Stimulated activated CD4-positive, alpha-beta T cell treated with anti-CD3 and anti-CD28 coated beads, Interleukin-1b, Interleukin-23, amount 100 ng/mL, for 1 hour (primary cell): Measurements from ENCODE around the gene NINL.
"Not testable (repeated sequence)": the region's sequence is repeated elsewhere in the genome, so short reads cannot be mapped to it uniquely, and the experiment has no call there.

Experiments
- DNase-seq, 2 donors: peaks; one replicate each; pipeline ENCODE4 v3.0.0-alpha.2; 2020; ENCODE audit warnings: low read depth in 2 of 2

The NINL gene

DNA sequence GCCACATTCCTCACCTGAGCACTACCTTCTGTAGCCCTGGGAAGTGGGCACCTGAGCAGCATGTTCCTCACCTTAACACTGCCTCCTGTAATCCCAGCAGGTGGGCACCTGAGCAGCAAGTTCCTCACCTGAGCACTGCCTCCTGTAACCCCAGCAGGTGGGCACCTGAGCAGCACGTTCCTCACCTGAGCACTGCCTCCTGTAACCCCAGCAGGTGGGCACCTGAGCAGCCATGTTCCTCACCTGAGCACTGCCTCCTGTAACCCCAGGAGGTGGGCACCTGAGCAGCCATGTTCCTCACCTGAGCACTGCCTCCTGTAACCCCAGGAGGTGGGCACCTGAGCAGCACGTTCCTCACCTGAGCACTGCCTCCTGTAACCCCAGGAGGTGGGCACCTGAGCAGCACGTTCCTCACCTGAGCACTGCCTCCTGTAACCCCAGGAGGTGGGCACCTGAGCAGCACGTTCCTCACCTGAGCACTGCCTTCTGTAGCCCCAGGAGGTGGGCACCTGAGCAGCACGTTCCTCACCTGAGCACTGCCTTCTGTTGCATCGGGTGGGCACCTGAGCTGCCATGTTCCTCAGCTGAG, 82.2 kb downstream of the NINL start:
- DNase-seq = not testable (repeated sequence)

DNA sequence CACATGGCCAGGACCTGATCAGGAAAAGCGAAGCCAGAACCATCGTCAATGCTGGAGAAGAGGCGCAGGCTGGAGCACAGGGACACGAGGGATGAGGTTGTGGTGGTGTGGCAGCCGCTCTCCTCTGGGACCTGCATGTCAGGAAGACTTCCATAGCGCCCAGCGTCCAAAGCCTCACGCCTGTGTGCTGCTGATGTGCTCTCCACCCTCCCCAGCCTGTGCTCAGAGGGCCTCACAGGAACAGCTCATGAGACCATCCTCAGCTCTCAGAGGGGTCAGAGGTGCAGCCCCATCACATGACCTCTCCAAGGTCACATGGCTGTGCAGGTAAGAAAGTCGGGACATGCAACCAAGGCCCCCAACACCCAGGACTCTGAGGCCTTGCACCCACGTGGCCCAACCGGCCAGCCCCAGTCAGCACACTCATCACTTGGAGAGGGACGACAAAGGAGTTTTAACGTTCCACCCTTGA, 84.4 kb downstream of the NINL start:
- DNase-seq = no peak

DNA sequence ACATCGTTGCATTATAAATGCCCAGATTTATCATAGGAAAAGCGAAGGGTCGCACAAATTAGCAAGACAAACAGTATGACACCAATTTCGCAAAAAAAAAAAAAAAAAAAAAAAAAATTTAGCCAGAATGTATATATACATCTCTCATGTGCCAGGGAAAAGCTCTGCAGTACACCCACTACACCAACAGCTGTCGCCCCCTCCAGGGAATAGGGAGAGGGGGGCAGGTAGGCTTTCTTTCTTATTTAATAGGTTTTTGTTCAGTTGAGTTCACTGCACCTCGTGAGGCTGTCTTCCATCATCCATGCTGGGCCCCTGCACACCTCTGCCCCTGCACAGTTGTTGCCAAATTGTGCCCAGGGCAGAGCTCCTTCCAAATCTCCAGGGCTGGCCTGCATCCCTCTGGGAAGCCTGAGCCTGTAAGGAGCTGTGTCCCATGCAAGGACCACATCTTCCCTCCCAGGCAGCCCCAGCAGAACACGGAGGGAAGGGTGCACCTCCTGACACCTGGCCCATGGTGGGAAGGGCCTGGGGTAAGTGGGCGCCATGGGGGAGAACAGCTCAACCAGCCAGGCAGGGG, 85.4 kb downstream of the NINL start:
- no peak for DNase-seq

DNA sequence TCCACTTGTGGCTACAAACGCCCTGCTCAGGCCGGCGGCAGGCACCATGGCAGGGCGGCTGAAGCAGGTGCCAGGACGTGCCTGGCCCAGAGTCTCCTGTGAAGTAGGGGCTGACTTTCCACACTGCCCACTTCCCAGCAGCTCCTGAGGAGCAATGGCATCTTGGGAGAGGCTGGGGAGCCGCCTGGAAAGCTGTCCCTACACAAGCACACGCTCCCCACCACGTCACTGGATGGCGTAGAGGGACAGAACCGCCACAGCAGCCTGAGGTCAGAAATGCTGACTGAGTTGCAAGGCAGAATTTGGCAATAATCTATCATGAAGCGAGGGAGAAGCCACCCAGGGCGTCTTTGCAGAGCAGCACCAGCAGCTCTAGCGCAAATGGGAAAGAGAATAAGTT, 86.3 kb downstream of the NINL start:
- DNase-seq = no peak

DNA sequence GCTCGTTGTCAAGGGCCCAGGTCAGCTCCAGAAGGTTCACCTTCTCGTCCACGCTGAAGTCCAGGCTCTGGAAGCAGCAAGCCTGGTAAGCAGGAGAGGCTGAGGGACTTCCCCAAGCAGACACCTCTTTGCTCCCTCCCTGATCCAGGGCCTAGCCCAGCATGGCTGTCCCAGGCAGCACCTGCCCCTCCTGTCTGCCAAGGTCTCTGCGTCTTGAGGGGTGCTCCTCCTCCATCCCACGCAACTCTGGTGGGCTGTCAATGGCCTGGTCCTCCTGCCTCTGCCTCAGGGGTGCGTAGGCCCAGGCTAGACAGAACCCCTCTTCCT, 87.1 kb downstream of the NINL start:
- DNase-seq = no peak

DNA sequence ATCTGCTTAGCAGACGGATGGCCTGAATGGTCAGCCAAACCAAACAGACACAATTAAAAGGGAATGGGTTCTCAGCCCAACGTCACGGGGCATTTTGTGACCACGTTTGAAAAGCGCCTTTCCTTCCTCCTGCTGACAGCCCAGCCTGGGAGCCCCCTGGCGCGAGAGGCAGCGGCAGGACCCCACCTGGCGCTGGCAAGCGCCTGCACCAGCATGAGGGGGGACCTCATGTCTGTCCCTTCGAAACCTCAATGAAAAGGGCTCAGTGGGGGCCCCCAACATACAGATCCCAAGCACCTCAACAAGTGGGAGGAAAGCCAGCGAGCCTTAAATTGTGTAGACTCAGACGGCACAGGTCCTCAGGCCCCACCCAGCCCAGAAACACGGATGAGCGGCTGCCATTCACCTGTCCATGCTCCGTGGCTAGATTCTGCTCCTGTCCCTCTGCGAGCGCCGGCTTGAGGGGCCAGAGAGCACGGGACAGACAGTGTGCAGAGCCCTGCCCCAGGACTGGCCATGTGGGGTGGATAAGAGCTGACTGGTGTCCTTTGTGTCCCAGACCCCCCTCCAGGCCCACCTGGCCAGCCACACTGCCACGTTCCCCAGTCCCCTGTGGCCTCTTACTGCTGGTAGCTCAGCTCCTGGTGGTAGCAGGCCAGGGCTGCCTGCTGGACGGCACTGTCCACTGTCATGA, 87.6 kb downstream of the NINL start:
- DNase-seq = no peak

DNA sequence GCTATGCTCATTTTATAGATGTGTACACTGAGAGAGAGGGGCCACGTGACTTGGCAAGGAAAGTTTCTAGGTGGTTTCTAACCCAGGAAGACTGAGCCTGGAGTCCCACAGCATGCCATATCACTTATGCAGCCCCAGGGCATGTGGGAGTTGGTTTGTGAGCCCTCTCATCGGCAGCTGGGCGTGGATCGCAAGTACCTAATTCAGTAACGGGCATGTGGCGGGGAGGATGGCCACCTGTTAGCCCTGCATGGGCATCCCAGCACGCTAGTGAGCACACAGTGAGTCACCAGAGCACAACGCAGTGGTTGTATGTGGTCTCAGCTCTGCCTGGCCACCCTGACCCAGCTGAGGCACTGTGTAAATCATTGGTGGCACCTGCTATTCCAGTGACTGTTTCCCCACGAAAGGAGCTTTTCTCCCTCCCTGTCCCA, 88.3 kb downstream of the NINL start:
- DNase-seq = no peak

DNA sequence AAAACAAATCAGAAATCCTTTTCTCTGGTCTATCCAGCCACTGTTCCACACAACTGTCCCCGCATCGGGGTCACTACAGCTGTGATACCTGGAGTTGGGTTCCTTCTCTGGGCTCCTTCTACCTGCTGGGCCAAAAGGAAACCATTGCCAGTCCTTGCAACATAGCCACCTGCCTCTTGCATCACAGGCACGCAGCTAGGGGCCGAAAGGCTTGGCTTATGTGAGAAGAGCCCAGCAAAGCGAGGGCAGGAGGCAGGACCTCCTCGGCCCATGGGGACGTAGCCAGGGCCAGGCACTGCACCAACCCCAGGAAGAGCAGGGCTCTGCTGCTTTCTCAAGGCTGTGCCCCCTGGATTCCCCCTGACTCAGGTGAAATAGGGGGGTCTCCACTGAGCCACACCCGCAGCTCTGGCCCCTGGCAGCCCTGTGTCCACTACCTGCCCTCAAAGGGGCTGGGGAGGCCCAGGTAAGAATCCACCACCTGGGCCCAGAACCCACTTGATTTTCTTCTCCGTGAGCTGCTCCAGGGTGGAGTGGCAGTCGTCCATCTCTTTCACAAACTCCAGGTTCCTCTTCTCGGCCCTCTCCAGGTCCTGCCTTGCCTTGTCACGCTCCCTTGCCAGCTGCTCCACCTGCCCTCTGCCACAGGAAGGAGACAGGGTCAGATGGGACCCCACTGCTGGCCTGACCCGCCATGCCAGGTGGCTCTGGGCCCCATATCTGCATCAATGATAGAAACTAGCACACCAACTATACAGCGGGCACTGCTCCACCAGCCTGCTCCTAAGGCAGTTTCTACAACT, 89.0 kb downstream of the NINL start:
- DNase-seq = no peak

DNA sequence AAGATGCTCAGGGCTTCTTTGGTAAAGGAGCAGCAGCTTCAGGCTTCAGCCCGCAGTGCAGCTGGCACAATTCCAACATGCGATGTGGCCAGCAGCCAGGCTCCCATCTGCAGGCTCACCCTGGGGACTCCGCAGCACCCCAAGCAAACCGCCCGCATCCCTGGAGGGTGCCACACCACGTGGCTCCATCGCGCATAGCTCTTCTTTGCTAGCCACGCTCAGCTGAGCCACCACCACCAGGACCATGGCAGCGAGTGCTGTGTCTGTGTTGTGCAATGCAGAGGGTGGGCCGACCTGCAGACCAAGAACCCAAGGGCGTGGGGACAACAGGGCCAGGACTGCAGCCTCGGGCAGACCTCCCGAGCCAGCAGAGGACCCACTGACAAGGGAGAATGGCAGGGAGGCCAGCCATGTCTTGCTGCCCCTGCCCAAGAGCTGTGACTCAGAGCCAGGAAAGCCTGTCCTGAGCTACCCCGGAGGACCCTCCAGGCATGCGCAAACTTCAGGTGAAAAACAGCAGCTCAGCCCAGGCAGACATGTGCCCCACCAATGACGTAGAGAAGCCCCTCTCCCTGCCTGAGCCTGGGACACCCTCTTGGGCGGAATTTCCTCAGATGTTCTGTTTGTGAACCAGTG, 90.0 kb downstream of the NINL start:
- DNase-seq = no peak

DNA sequence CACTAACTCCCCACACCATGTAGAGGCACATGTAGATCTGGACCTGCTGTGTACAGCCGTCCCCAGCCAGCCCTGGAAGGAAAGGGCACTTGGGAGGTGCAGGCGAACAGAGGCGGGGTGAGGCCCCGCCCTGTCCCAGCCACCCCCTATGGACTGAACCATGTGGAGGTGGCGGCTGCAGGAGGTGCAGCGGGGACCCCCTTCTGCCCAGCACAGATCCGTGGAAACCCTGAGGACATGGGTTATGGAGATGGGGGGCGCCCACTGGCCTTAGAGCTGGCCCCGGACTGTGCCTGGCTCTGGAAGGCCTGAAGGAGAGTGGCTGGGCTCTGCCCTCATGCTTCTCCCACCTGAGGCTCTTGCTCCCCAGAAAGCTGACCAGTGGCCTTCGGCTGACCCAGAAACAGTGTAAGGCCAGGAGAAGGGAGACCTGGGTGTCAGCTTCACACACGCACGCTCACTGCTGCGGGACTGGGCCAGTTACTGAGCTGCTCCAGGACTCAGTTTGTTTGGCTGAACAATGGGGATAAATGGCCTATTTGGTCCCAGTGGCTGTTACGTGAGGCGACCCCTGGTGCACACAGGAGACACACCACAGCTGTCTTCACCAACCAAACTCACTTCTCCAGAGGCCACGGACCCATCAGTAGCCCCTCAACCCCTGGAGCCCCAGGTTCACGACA, 90.7 kb downstream of the NINL start:
- no peak for DNase-seq

DNA sequence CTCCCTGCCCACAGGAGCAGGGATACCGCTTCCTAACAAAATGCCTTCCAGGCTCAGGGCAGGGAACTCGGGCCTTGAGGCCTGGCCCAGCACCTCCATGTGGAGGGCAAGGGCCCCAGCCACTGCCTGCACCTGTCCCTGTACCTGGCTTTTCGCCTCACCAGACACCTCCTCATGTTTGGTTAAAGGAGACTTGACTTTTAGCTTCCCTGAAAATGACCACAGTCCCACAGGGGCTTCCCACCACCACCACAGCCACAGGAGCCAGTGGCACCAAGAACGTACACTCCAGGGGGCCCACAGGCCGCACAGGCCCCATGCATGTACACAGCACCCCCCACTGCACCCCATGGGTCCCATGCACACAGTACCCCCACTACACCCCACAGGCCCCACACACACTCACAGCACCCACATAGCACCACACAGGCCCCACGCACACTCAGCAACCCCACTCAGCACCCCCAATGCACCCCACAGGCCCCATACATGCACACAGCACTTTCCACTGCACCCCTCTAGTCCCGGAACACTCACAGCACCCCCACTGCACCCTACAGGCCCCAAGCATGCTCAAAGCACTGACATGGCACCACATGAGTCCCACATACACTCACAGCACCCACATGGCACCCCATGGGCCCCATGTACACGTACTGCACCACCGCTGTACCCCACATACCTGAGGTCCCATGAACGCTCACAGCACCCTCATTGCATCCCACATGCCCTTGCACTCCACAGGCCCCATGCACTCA, 91.4 kb downstream of the NINL start:
- no peak for DNase-seq

DNA sequence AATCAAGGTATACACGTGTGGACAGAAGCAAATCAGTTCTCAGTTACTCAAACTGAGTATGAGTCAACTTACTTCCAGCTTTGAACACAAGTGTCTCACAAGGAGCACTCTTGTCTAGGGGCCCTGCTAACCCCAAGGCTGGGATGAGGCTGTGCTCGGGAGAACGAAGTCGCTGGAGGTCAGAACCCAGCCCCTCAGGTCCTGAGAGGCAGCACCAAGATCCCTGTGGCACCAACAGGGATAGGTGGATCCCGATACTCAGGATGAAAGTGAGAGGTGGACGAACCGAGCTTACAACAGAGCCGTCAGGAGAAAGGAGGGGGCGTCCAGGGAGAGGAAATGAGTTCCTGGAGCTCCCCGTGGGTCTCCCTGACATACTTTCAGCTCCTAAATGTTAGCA, 92.2 kb downstream of the NINL start:
- DNase-seq = no peak

DNA sequence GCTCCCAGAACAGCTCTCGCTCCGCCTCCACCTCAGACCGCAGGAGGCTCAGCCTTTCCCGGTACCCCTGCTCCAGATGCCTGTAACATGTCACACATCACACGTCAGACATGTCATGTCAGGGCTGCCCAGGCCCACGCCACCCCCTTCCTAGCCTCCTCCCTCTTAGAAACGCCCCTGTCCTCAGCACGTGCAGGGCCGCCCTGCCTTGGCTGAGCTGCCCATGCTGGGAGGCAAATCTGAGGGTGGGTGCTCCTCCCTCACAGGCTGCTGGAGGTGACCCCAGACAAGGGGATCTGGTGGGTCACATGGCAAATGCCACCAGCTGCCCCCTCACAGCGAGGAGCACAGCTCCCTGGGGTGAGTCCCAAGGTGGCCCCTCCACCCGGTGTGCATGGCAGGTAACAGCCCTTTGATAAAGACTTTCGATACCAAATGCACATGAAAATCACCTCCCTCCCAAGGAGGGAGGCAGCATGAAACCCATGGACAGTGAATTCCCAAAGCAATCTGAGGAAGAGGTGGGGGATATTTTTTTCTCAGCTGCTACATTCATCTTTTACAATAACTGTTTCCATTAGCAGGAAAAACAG, 93.8 kb downstream of the NINL start:
- no peak for DNase-seq

DNA sequence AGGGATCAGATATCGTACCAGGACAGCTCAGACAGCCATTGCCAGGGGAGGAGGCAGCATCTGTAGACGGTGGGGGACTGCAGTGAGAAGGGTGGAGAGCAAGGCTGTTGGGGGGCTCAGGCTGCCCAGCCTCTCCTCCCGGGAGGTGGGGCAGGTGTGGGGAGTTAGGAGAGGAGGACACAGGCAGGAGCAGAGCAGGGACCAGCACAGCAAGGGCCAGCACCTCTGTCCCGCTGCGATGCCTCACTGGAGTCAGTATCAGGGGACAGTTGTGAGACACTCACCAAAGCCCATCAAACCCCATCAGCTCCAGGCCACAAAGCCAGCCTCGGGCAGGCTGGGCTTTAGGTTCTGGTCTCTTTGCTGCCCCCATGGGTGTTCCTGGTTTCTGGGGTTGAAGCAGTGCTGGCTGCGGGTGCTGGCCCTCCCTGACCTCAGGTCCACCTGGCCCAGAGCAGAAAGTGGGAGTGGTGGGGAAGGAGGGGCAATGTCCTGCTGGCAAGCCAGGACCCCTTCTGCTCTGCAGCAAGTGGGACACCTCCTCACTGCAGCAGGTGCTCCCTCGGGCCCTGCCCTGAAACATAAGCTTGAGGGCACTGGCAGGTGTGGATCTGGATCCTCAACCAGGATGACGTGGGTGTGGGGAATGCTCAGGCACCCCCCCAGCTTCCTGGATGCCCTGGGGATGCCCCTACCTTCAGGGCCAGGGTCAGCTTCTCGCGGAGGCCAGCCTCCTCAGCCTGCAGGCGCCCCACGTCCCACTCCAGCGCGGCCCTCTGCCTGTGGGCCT, 94.5 kb downstream of the NINL start:
- no peak for DNase-seq

DNA sequence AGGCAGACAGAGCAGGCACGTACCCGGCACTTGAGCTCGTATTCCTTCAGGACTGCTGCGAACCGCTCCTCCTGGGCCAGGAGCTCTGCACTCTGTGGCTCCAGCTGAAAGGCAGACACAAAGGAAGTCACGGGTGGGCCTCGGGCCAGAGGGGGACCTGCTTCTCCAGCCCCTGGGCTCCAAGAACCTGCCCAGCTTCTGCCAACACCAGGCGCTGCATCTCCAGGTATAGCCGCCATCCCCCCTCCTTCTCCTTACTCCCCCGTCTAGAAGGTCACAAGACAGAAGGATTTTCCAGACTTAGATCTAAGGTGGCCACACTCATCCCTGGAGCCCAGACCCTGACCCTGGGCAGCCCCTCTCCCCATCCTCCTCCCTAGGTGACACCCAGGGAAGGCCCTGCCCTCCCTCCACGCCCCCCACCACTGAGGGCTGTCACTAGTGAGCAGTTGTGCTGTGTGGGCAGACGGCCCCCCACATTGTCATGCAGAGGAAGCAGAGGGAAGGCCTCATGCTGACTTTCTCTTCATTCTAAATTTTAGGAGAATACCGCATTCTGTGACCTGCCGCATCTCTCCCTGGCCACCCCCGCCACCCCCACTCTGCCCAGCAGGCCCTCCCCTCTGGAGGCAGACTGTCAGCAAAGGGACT, 96.0 kb downstream of the NINL start:
- no peak for DNase-seq

DNA sequence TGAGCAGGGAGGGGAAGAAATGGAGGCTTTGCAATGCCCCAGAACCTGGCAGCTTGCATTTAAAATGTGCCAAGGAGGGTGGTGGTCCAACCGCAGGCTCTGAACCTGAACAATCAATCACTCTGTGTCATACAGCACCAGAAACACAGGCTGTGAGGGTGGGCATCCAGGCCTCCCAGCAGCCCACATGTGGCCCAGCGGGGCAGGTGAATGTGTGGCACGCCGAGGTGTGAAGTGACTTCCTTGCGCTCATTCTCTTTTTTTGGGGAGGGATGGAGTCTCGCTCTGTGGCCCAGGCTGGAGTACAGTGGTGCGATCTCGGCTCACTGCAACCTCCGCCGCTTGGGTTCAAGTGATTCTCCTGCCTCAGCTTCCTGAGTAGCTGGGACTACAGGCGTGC, 97.4 kb downstream of the NINL start:
- DNase-seq = no peak

DNA sequence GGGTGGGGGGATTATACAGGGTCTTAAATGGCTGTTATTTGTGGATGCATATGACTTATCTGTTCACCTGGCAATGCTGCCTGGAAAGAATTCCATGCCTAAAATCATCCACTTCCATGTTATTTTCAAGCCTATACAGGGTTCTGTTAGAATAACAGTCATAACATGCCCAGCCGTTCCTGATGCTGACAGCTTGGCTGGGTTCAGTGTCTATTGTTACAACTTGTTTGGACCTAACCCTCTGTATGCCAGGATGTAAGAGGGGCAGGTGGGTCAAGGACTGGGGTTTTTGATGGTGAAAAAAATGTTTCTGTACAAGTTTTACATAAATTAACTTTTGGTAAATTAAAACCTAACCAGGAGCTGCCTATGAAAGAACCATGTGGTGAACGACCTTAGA, 98.0 kb downstream of the NINL start:
- DNase-seq = no peak

DNA sequence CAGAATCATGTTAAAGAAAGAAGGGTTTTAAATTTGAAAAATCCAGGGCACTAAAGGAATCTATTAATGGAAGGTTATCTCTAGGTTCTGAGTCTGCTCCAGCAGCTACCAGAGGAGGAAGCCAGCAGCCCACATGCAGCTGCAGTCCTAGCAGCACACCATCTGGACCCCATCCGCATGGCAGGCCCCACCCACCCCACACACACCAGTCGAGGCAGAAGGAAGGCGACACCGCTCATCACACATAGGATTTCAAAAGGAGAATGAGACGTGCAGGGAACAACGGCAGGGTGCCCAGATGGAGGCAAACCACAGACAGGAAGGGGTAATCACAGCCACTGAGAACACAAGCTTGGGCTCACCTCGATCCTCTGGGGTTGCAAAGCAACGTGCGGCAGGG, 99.0 kb downstream of the NINL start:
- no peak for DNase-seq

DNA sequence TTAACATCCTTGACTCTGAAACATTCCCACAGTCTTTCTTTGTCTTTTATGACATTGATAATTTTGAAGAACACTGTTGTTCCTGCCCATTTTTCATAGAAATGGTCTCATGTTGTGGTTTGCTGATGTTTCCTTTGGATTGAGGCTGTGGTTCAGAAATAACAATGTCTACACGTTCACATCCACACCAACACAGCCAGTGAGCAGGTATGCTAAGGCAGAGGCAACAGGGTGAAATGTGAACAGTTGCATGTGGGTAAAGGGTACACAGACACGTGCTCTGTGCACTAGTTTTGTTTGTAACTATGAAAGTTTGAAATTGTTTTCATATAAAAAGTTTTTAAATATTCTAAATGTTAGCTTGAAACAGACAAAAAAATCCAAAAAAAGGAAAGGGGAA, 99.5 kb downstream of the NINL start:
- no peak for DNase-seq
